BLaER1 (cell line): ENCODE measurements around the gene NCAPH2.

Source experiments
- H3K27ac ChIP-seq: shearing (Covaris generic); formaldehyde crosslinking; 2 replicates; pipeline ENCODE4 v1.8.1; 2022
- H3K27me3 ChIP-seq: shearing (Covaris generic); formaldehyde crosslinking; 2 replicates; pipeline ENCODE4 v1.8.1; 2022
- H3K36me3 ChIP-seq: shearing (Covaris generic); formaldehyde crosslinking; 2 replicates; pipeline ENCODE4 v1.8.1; 2022
- H3K4me1 ChIP-seq: shearing (Covaris generic); formaldehyde crosslinking; 2 replicates; pipeline ENCODE4 v1.8.1; 2022
- H3K4me2 ChIP-seq: shearing (Covaris generic); formaldehyde crosslinking; 2 replicates; pipeline ENCODE4 v1.8.1; 2022
- H3K4me3 ChIP-seq: shearing (Covaris generic); formaldehyde crosslinking; 2 replicates; pipeline ENCODE4 v1.8.1; 2022
- H3K9ac ChIP-seq: shearing (Covaris generic); formaldehyde crosslinking; 2 replicates; pipeline ENCODE4 v1.8.1; 2022
- H3K9me3 ChIP-seq: shearing (Covaris generic); formaldehyde crosslinking; 2 replicates; pipeline ENCODE4 v1.8.1; 2022
- H4K20me1 ChIP-seq: shearing (Covaris generic); formaldehyde crosslinking; 2 replicates; pipeline ENCODE4 v1.8.1; 2022
- Cebpa-rat ChIP-seq: shearing (Covaris generic); IDR thresholded peaks from 2 replicates; pipeline ENCODE4 v1.8.1; 2022

The NCAPH2 gene

DNA sequence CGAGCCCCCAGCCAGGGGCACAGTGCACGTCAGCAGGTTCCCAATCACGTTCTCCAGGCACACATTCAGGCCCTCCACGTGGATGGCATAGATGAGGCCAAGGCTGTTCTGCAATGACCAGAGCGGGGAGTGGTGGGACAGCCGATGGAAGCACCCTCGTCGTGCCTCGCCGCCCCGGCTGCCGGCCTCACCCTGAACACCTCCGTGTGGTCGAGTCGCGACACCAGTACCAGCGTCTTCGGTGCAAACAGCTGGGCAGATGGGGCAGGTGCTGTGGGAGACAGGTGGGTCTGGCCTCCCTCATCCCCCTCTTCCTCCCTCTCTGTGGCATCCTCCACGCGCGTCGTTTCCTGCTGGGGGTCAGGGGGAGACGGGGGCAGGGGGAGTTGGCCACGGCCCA, 40.7 kb upstream of the NCAPH2 start:
- H3K36me3 ChIP-seq, result peaks cover 51% of the 10 kb centered on the region
- H3K9me3 ChIP-seq, result no peaks in the 10 kb centered on the region
- peak overlapping the region; percentile 95 for H3K4me2 ChIP-seq
- H3K27me3 ChIP-seq, result no peaks in the 10 kb centered on the region
- peaks cover 56% of the 10 kb centered on the region for H3K4me1 ChIP-seq
- no peak for TF ChIP-seq Cebpa-rat
- no peak overlapping the region for H3K4me3 ChIP-seq
- 0 out of 2 replicates have a peak overlapping the region, but pooled peaks have one; percentile 30 for H3K27ac ChIP-seq
- H3K9ac ChIP-seq, result no peak overlapping the region
- peaks cover 93% of the 10 kb centered on the region for H4K20me1 ChIP-seq

DNA sequence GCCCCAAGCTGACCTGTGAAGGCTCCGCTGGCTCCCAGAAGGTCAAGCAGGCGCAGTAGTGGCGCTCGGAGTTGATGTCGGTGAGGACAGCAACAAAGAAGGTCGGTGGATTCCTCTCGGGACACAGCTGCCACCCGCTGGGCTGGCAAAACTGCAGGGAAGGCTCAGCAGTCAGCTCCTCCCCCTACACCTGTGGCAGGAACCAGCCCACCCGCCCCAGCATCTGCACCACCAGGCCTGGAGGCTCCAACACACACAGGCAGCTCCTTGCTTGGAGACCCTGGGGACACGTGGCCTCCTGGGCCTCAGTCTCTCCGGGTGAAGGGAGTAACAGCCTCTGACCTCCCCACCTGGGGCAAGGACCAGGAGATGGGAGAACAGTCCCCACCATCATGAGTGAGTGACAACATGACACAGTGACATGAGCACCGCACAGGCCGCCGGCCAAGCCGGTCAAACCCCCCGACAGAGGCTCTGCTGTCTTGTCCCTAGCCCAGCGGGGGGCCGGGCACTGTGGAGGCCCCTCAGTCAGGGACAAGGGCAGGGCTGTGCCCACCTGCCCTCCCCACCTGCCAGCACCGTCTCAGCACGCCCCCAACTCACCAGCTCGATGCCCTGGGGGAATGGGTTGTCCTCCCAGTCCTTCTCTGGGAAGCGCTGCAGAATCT, 40.1 kb upstream of the NCAPH2 start:
- peaks cover 61% of the 10 kb centered on the region for H3K4me1 ChIP-seq
- H3K36me3 ChIP-seq, result peaks cover 46% of the 10 kb centered on the region
- peaks cover 94% of the 10 kb centered on the region for H4K20me1 ChIP-seq
- H3K27me3 ChIP-seq, result no peaks in the 10 kb centered on the region
- H3K9ac ChIP-seq, result peak overlapping the region; percentile 77
- peak overlapping the region; percentile 95 for H3K27ac ChIP-seq
- TF ChIP-seq Cebpa-rat, result no peak
- H3K9me3 ChIP-seq, result no peaks in the 10 kb centered on the region
- H3K4me3 ChIP-seq, result peak overlapping the region; percentile 48
- H3K4me2 ChIP-seq, result peak overlapping the region; percentile 95

DNA sequence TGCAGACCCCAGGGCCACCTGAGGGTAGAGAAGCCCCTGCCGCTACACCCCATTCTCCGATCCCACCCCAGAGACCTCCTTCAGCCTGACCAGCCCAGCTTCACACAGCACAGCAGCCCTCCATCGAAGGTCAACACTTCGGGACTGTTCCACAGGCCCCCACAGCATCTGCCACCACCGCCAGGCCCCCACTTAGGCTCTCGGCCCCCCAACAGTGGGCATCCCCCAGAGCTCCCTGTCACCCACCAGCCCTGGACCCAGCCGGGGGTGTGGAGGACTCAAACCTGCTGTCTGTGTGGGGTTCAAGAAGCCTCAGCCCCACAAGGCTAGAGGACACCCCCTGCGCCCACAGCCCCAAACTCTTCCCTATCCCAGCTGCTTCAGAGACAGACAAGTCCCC, 39.4 kb upstream of the NCAPH2 start:
- Histone ChIP-seq H3K9ac (peak overlapping the region; percentile 77), H3K27me3 (no peaks in the 10 kb centered on the region), H4K20me1 (peaks cover 94% of the 10 kb centered on the region), H3K27ac (peak overlapping the region; percentile 95), H3K4me3 (peak overlapping the region; percentile 48), H3K9me3 (no peaks in the 10 kb centered on the region), H3K4me1 (peaks cover 69% of the 10 kb centered on the region), H3K36me3 (peaks cover 38% of the 10 kb centered on the region), H3K4me2 (peak overlapping the region; percentile 95)
- no peak for TF ChIP-seq Cebpa-rat

DNA sequence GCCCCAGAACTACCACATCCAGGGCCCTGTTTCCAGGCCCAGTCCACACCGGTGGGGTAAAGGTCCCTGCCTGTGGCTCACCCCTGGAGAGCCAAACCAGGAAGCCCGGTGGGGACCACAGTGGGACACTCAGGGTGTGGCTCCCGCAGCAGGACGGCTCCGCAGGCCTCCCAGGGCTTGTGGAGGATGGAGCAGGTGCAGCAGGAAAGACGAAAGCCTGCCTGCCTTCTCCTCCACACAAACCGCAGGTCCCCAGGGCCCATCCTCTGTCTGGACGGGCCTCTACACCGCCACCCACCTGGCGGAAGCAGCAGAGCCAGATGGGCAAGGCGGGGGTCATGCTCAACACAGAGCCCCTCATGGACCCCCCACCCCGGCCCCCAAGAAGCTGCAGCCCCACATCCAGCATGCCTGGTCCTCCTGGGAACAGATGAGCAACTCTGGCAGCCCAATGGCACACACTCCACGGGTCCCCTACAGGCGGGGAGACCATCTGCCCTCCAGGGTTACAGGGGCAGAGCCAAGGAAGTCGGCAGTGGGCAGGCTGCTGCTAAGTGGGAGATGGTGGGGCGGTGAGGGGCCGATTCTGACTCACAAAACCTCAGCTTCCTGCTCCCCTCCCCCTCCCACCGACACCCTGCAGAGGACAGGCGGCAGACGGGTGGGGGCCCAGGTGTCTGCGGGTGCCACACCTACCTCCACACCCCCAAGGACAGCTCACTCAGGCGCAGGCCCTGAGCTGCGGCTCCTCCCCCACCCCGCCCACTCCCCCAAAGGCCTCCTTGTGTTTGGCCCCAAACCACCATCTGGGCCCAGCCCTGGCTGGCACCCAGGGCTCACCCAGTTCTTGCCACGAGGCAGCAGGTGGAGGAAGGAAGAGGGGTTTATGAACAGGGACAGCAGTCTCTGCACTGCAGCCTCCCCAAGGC, 38.4 kb upstream of the NCAPH2 start:
- Histone ChIP-seq H3K27me3 (no peaks in the 10 kb centered on the region), H3K9ac (peak overlapping the region; percentile 77), H3K4me3 (peak overlapping the region; percentile 55), H4K20me1 (peaks cover 92% of the 10 kb centered on the region), H3K9me3 (no peaks in the 10 kb centered on the region), H3K36me3 (peaks cover 28% of the 10 kb centered on the region), H3K4me2 (peak overlapping the region; percentile 95), H3K4me1 (peaks cover 74% of the 10 kb centered on the region), H3K27ac (peak overlapping the region; percentile 95)
- no peak for TF ChIP-seq Cebpa-rat

DNA sequence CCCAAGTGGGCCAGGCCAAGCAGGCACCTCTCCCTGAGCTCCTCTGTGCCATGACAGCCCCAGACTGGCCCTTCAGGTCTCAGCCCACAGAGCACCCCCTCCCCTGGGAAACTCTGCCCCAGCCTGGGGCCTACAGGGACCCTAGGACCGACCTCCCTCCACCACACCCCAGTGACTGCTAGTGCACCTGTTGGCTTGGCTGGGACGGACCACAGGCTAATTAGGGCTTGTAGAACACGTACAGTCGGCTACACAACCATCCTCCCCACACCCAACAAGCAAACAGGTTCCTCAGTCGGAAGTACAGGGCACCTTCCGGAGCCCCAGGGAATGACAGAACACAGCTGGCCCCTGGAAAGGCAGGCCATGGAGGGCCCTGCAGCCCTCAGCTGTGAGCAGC, 37.5 kb upstream of the NCAPH2 start:
- Histone ChIP-seq H3K9me3 (no peaks in the 10 kb centered on the region), H3K4me1 (peaks cover 79% of the 10 kb centered on the region), H3K4me3 (peak overlapping the region; percentile 55), H4K20me1 (peaks cover 83% of the 10 kb centered on the region), H3K27ac (peak overlapping the region; percentile 95), H3K27me3 (no peaks in the 10 kb centered on the region), H3K9ac (peak overlapping the region; percentile 77), H3K36me3 (peaks cover 20% of the 10 kb centered on the region), H3K4me2 (peak overlapping the region; percentile 95)
- TF ChIP-seq Cebpa-rat, result no peak

DNA sequence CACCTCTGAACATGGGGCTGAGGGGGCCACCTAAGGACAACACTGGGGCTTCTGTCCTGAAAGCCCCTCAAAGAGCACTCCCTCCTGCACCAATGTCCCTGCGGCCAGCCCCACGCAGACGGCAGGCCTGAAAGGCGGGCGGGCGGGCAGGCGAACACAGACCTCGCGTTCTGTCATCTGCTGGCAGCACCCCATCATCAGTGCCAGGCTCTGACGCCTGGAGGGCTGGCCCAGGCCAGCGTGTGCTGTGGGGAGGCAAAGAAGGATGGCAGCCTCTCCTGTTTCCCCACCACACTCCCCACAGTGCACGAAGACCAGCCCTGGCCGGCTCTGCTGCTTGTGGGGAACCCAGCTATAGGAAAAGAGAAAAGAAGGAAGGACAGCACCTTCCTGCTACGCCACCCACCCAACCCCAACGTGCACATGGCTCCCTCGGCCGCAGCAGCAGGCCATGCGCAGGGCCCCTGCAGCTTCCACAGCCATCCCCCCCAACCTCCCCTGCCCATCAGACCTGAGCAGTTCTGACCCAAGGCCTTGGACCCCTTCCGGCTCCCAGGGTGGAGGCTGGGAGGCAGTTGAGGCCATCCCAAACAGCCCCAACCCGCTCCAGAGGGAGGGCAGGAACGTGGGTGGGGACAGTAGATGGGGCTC, 36.7 kb upstream of the NCAPH2 start:
- peak overlapping the region; percentile 95 for H3K27ac ChIP-seq
- peaks cover 11% of the 10 kb centered on the region for H3K36me3 ChIP-seq
- peak overlapping the region; percentile 55 for H3K4me3 ChIP-seq
- TF ChIP-seq Cebpa-rat, result no peak
- peak overlapping the region; percentile 95 for H3K4me2 ChIP-seq
- H3K9me3 ChIP-seq, result no peaks in the 10 kb centered on the region
- no peaks in the 10 kb centered on the region for H3K27me3 ChIP-seq
- H3K9ac ChIP-seq, result peak overlapping the region; percentile 77
- peaks cover 86% of the 10 kb centered on the region for H3K4me1 ChIP-seq
- H4K20me1 ChIP-seq, result peaks cover 75% of the 10 kb centered on the region

DNA sequence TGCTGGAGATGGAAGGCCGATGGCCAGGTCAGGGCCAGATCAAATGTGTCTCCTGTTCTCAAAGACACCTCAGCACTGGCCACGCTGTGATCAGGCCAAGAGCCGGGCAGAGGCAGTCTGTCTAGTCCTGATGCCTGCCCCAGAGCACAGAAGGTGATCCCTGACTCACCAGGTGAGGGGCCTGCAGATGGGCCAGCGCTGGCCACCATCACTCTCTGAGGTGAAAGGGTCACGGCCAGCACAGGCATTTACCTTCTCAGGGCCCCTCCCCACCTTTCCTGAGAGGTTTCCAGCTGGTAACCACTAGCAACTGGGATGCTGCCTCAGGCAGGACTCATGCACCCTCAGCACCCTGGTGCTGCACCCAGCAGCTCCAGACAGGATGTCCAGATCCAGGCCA, 36.1 kb upstream of the NCAPH2 start:
- Histone ChIP-seq H4K20me1 (peaks cover 68% of the 10 kb centered on the region), H3K27ac (peak overlapping the region; percentile 95), H3K4me2 (peak overlapping the region; percentile 95)

DNA sequence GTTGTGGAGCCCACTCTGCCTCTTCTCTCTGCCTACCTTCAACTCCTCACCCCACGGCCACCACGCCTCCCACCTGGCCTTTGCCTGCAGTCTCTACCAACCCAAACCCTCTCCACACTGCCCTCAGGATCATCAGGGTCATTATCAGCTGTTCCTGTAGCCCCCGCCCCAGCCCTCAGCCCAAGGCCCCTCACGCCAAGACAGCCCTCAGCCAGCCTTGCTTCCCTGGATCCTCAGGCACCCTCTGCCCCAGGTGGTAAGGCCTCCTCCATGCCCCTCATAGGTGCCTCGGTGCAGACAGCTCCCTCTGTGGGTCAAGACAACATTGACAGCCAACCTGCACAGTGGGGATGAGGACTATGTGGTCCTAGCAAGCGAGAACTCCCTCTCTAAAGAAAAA, 34.9 kb upstream of the NCAPH2 start:
- Histone ChIP-seq H3K36me3 (no peaks in the 10 kb centered on the region), H3K9me3 (no peaks in the 10 kb centered on the region), H3K4me3 (peak overlapping the region; percentile 84), H3K27me3 (no peaks in the 10 kb centered on the region), H3K4me1 (peaks cover 86% of the 10 kb centered on the region), H3K27ac (peak overlapping the region; percentile 95), H4K20me1 (peaks cover 57% of the 10 kb centered on the region), H3K4me2 (peak overlapping the region; percentile 95), H3K9ac (peak overlapping the region; percentile 94; the same call in 1 of the 2 replicates)
- TF ChIP-seq Cebpa-rat, result no peak

More for the DNA sequence above, 36.1 kb upstream of the NCAPH2 start:
- Histone ChIP-seq H3K27me3 (no peaks in the 10 kb centered on the region), H3K4me3 (peak overlapping the region; percentile 55; the same call in 1 of the 2 replicates), H3K9ac (peak overlapping the region; percentile 77), H3K9me3 (no peaks in the 10 kb centered on the region), H3K36me3 (peaks cover 5% of the 10 kb centered on the region), H3K4me1 (peaks cover 86% of the 10 kb centered on the region)
- TF ChIP-seq Cebpa-rat, result no peak

DNA sequence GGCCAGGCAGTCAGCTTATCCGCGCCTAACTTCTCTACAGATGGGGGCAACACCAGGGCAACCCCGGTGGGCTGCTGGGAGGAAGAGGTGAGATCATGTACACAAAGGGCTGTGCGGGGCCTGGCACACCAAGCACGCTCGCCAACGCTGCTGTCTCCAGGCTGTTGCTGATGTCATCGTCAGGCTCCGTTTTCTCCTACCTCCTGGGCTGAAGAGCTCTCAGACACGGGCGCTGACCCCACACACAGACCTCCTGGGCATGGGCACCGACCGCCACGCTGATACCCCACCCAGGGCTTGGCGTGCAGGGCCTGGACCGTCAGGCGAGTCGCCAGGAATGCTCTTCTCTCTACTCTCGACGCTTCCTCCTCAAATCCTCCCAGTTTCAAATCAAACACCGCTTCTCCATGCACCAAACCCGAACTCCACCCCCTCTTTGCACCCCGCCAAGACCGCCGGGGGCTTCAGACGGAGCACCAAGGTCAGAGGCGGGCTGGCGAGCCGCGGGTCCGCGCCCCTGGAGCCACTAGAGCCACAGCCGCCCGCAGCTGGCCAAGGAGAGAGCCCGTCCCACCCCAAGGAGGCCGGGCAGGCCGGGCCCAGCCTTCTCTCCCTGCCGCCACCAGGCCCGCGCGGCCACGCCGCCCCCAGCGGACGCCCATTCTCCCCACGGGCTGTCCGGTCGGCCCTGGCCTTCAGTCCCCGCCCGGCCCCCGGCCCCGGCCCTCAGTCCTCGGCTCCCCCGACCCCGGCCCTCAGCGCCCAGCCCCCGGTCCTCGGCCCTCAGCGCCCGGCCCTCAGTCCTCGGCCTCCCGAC, 34.0 kb upstream of the NCAPH2 start:
- Histone ChIP-seq H4K20me1 (peaks cover 47% of the 10 kb centered on the region), H3K9ac (peak overlapping the region; percentile 94), H3K27me3 (no peaks in the 10 kb centered on the region; the same call in 1 of the 2 replicates), H3K4me2 (peak overlapping the region; percentile 95), H3K9me3 (no peaks in the 10 kb centered on the region), H3K27ac (peak overlapping the region; percentile 91), H3K4me3 (peak overlapping the region; percentile 84), H3K4me1 (peaks cover 86% of the 10 kb centered on the region), H3K36me3 (no peaks in the 10 kb centered on the region)
- no peak for TF ChIP-seq Cebpa-rat
